Measurements from ENCODE around the gene VPS50.

- no peak for TF ChIP-seq POLR2A (IDR thresholded peaks at IDR 0.05)
- TF ChIP-seq CTCF (IDR thresholded peaks at IDR 0.05): no peak
- no peak for TF ChIP-seq EP300 (IDR thresholded peaks at IDR 0.05)
These were observed 46.7 kb upstream of the VPS50 start for GRCh38 chr7:93185303-93186027.
